Osteoblast (primary cell): ENCODE measurements around the gene AKR7A3. TPM values are rescaled to one million over a fixed set of nuclear protein-coding genes. Genes with fewer than 3 reads are reported as not detected.

Source experiments
- DNase-seq: peaks from one replicate; pipeline ENCODE4 v3.0.0; 2011; ENCODE audit warnings: low spot score, mixed read lengths; ENCODE audit not compliant: insufficient read length; ENCODE audit errors: missing footprints
- H2AFZ ChIP-seq: 2 replicates; pipeline ENCODE4 v1.6.0; 2011; ENCODE audit warnings: mild to moderate bottlenecking, low read length
- H3K27ac ChIP-seq: 2 replicates; pipeline ENCODE4 v1.5.1; 2011; ENCODE audit warnings: mild to moderate bottlenecking, low read depth, low read length, moderate library complexity
- H3K27me3 ChIP-seq: 2 replicates; pipeline ENCODE4 v1.6.0; 2012; ENCODE audit warnings: mild to moderate bottlenecking, control low read depth, inconsistent platforms, low read length, moderate library complexity; ENCODE audit not compliant: insufficient read depth
- H3K36me3 ChIP-seq: 2 replicates; pipeline ENCODE4 v1.5.1; 2011; ENCODE audit warnings: mild to moderate bottlenecking, low read length, control low read depth, moderate library complexity; ENCODE audit not compliant: insufficient read depth
- H3K4me1 ChIP-seq: 2 replicates; pipeline ENCODE4 v1.5.1; 2011; ENCODE audit warnings: mild to moderate bottlenecking, low read length, control low read depth, moderate library complexity; ENCODE audit not compliant: insufficient read depth
- H3K4me2 ChIP-seq: 2 replicates; pipeline ENCODE4 v1.6.0; 2011; ENCODE audit warnings: mild to moderate bottlenecking, low read length; ENCODE audit not compliant: insufficient read depth
- H3K4me3 ChIP-seq: fragments of 200-600 bp; sonication (generic); 3 replicates; pipeline ENCODE4 v1.5.1; 2012; ENCODE audit warnings: mild to moderate bottlenecking, low read length, inconsistent platforms; ENCODE audit not compliant: insufficient read depth
- H3K79me2 ChIP-seq: 2 replicates; pipeline ENCODE4 v1.6.0; 2012; ENCODE audit warnings: mild to moderate bottlenecking, low read length, control low read depth, inconsistent platforms; ENCODE audit not compliant: insufficient read depth
- H3K9me3 ChIP-seq: 2 replicates; pipeline ENCODE4 v1.5.1; 2011; ENCODE audit warnings: low read depth, low read length, control low read depth
- H4K20me1 ChIP-seq: 2 replicates; pipeline ENCODE4 v1.6.0; 2012; ENCODE audit warnings: mild to moderate bottlenecking, low read length, control low read depth; ENCODE audit not compliant: insufficient read depth
- total RNA-seq: library from RNA; depleted of rRNA; stranded (reverse); fragments of >200 nt; gene quantifications from 2 replicates; pipeline ENCODE4 v1.2.3, GENCODE V29; 2012
- TF ChIP-seq, protein P1 (sequence below): IDR thresholded peaks from 2 replicates; pipeline ENCODE4 v1.5.1; 2011; ENCODE audit warnings: mild to moderate bottlenecking, low read depth, low read length, moderate library complexity; ENCODE audit errors: extremely low read depth

Gene AKR7A3
- total RNA-seq, 1 donor: 0.72 TPM

DNA sequence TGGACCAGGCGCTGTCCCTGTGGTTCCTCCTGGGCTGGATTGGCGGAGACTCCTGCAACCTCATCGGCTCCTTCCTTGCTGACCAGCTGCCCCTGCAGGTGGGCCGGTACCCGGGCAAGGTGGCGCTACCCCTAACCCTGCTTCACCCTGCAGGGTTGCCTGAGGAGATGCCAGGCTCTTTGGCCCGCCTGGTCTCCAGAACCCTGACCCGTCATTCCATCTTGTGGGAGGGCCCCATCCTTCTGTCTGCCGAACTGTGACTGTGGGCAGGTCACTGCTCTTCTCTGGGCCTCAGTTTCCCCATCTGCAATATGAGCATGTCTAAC is 36.1 kb upstream of the AKR7A3 start:
- no peaks in the 10 kb centered on the region for H3K9me3 ChIP-seq
- DNase-seq: no peak
- peaks cover 21% of the 10 kb centered on the region for H3K79me2 ChIP-seq
- H3K4me3 ChIP-seq: no peak overlapping the region
- H3K4me1 ChIP-seq: no peaks in the 10 kb centered on the region
- no peaks in the 10 kb centered on the region for H3K27me3 ChIP-seq
- H3K27ac ChIP-seq: no peak overlapping the region
- peaks cover 54% of the 10 kb centered on the region for H3K36me3 ChIP-seq
- TF ChIP-seq, protein P1, sequence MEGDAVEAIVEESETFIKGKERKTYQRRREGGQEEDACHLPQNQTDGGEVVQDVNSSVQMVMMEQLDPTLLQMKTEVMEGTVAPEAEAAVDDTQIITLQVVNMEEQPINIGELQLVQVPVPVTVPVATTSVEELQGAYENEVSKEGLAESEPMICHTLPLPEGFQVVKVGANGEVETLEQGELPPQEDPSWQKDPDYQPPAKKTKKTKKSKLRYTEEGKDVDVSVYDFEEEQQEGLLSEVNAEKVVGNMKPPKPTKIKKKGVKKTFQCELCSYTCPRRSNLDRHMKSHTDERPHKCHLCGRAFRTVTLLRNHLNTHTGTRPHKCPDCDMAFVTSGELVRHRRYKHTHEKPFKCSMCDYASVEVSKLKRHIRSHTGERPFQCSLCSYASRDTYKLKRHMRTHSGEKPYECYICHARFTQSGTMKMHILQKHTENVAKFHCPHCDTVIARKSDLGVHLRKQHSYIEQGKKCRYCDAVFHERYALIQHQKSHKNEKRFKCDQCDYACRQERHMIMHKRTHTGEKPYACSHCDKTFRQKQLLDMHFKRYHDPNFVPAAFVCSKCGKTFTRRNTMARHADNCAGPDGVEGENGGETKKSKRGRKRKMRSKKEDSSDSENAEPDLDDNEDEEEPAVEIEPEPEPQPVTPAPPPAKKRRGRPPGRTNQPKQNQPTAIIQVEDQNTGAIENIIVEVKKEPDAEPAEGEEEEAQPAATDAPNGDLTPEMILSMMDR: no peak
- H2AFZ ChIP-seq: no peak overlapping the region
- no peak overlapping the region for H3K4me2 ChIP-seq
- H4K20me1 ChIP-seq: peaks cover 19% of the 10 kb centered on the region

DNA sequence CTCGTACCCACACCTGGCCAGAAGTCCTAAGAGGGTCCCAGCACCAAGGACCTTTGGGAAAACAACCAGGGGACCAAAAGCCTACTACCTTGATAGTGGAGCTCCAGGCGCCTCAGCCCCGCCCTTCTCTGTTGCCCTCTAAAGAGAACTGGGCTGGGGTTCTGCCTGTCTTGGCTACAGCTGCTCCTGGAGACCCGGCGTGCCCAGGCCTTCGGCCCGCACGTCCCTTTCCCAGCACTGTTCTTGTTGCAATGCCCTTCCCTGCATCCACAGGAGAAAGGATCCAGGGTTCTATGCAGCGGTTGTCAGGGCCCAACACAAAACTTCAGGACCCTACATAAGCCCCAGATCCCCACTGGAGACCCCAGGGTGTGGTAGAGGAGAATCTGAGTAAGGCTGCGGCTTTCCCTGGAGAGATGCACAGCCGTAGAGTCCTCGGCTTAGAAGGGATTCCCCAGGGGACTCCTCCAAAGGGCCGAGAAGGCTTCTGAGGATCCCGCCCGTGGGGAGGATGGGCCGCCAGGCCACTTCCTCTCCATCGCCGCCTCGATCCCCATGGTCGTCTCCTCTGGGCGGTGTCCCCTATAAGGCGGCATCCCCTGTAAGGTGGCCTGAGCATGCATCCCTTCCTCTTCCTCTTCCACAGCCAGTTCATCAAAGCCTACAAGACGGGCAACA is 35.6 kb upstream of the AKR7A3 start:
- TF ChIP-seq, protein P1: no peak
- no peaks in the 10 kb centered on the region for H3K27me3 ChIP-seq
- H3K79me2 ChIP-seq: peaks cover 26% of the 10 kb centered on the region
- H4K20me1 ChIP-seq: peaks cover 19% of the 10 kb centered on the region
- peaks cover 52% of the 10 kb centered on the region for H3K36me3 ChIP-seq
- no peaks in the 10 kb centered on the region for H3K9me3 ChIP-seq
- no peaks in the 10 kb centered on the region for H3K4me1 ChIP-seq
- H3K4me3 ChIP-seq: no peak overlapping the region
- no peak overlapping the region for H3K4me2 ChIP-seq
- DNase-seq: peak; percentile 64
- no peak overlapping the region for H3K27ac ChIP-seq
- H2AFZ ChIP-seq: no peak overlapping the region

GRCh38 chr1:19322481-19322880 is 33.9 kb upstream of the AKR7A3 start:
- Histone ChIP-seq H3K79me2 (peaks cover 40% of the 10 kb centered on the region), H3K9me3 (no peaks in the 10 kb centered on the region), H2AFZ (no peak overlapping the region), H3K4me2 (no peak overlapping the region), H3K27ac (no peak overlapping the region), H3K36me3 (peaks cover 58% of the 10 kb centered on the region), H3K4me3 (no peak overlapping the region), H3K27me3 (no peaks in the 10 kb centered on the region), H3K4me1 (no peaks in the 10 kb centered on the region), H4K20me1 (peaks cover 19% of the 10 kb centered on the region)
- TF ChIP-seq, protein P1: no peak
- DNase-seq: no peak

- TF ChIP-seq, protein P1: no peak
- Histone ChIP-seq H3K36me3 (peaks cover 53% of the 10 kb centered on the region), H2AFZ (no peak overlapping the region), H3K9me3 (no peaks in the 10 kb centered on the region), H3K4me1 (no peaks in the 10 kb centered on the region), H3K4me2 (no peak overlapping the region), H3K27ac (no peak overlapping the region), H3K79me2 (peaks cover 53% of the 10 kb centered on the region), H4K20me1 (peaks cover 25% of the 10 kb centered on the region), H3K27me3 (no peaks in the 10 kb centered on the region), H3K4me3 (no peak overlapping the region)
- no peak for DNase-seq
Measured at GRCh38 chr1:19321071-19321470, 32.5 kb upstream of the AKR7A3 start.
